ENCODE measurements around the gene F13A1.
"Not testable (repeated sequence)": the region's sequence is repeated elsewhere in the genome, so short reads cannot be mapped to it uniquely, and the experiment has no call there.

The F13A1 gene

DNA sequence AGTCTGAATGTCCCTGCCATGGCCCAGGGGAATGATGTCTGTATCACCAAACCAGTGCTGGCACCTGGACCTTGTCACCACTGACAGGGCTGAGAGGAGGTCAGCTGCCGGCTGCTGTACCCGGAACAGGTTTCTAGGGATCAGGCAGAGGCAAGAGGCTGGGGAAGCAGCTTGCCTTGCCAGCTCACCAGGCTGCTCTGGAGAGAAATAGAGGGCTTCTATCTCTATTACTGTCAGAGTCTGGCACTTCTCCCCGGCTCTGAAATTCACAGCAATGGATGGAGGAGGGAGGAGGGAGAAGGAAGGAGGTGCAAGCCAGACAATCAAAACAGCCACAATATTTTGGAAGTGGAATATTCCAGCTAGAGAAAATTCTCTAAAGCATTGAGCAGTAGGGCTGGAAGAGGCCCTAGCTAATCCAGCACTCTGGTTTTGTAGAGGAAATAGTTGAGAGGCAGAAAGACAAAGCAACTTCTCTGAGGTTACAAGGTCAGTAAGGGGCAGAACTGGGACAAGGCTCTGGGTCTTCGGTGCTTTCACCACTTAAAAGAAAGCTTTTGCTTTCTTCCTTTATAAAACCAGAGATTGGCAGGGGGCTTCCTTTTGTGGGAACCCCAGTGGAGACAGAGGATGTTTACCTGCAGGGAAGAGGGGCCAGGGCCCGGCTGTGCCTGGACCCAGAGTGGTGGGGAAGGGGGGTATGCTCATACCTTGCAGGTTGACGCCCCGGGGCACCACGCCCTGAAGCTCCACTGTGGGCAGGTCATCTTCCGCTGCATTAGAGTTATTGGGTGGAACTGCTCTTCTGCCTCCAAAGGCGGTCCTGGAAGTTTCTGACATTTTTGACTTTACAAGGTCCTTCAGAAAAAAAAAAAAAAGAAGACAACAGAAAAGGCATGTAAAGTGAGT is 2.4 kb downstream of the F13A1 start:
- DNase-seq: peak; percentile 61

DNA sequence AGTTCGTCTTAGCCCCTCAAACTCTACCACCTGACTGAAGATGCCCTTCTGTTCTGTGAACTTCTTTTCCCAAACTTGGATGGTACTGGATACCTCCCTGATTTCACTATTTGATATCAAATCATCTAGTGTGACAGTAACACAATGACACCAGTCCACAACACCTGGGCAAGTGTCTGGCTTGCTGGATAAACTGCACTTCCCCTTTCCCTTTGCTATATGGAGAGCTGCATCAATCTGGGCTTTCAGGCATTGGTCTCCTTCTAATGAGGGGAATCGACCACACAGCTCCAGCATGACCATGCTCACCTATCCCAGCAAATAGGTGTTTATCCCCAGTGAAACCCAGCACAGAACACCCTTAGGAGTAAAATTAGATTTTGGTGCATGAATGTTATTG is 3.1 kb downstream of the F13A1 start:
- no peak for DNase-seq

- DNase-seq: peak; percentile 69
These were observed 4.8 kb downstream of the F13A1 start for GRCh38 chr6:6315660-6316059.

- no peak for DNase-seq
These were observed 5.9 kb downstream of the F13A1 start for GRCh38 chr6:6314596-6314995.

- DNase-seq: no peak
These were observed 7.5 kb downstream of the F13A1 start for GRCh38 chr6:6312901-6313441.

DNA sequence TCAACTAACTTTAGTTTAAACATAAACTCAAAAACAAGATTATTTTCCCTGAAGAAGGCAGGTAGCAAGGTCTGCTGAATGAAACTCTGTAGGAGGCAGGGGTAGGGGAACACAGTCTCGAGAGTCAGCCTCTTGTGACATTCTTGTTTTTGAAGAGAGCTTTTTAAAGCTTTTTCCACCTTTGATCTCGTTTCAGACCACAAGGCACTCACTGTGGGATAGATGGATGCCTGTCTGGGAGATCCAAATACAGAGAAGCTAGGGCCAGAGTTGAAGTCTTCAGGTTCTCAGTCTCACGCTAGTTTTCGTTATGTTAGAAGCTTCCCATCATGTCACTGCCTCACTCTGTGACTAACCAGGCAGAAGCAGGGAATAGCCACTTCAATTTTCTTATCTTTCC is 14.9 kb downstream of the F13A1 start:
- DNase-seq: no peak

GRCh38 chr6:6300383-6300782 is 20.1 kb downstream of the F13A1 start:
- not testable (repeated sequence) for DNase-seq

DNA sequence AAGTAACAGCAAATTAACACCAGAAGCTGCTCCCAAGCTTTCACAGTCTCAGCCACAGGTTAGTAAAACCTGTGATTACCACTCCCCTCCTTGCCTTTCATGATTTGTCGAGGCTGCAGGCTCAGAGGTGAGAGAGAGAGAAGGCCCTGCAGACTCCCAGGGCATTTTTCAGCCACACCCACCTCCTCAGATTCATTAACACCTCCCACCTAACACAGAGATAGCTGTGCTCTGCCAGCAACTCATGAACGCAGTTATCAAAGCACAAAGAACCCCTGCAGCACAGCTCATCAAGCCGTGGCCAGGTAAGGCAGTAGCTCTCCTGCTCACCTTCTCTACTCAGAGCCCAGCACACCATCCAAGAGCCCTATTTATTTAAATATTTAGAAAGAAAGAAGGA is 27.1 kb downstream of the F13A1 start:
- no peak for DNase-seq

- DNase-seq: no peak
These were observed 33.0 kb downstream of the F13A1 start for GRCh38 chr6:6287415-6287814.

DNA sequence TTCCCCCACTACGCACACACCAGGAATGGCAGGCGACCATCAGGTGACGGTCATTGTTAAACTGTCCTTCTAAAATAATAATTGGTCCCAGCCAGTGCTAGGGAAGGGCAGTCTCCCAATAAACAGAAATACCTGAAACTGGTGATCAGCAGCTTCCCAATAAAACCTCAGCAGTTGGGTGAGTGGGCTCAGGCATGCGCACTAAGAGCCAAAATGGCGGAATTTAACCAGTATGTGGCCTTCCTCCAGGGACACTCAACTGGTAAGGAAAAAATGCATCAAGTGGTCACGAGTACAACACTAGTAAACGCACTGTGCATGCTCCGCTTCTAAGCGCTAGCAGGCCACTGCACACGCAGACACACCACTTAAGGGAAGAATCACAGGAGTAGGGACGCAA is 34.8 kb downstream of the F13A1 start:
- DNase-seq: no peak

DNA sequence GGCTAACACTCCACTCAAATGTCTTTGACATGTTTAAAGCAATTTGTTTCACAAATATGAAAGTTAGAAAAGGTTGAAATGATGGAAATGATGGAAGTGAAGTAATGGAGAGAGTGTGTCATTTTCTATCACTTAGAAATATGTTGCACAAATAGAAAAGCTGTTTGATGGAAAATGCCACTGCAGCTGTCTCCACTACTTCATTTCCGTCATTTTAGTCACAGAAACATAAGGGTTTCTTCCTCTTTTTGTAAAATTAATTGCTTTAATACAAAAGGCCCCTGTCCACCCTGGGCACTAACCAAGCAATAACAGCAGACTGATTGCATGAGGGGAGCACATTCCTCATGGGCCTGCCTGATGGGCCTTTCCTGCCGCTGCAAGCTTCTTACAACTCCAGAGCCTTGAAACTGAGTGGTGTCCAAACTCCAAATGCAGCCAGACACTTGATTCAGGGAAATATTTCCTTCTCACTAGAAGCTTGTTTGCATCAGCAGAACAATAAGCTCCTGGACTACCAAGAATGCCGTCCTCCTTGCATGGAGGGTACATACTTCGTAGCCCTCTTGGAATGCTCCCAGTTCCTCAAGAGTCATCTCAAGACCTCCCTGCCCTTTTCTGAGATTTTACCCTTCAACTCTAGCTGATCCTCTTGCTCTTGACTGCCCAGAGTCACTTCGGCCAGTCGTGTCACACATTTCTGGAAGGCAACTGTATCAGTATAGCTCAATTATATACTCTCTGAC is 36.1 kb downstream of the F13A1 start:
- no peak for DNase-seq

- DNase-seq: no peak
These were observed 36.7 kb downstream of the F13A1 start for GRCh38 chr6:6283746-6284145.

- DNase-seq: no peak
These were observed 37.7 kb downstream of the F13A1 start for GRCh38 chr6:6282716-6283115.

GRCh38 chr6:6277413-6277812 is 43.0 kb downstream of the F13A1 start:
- DNase-seq: no peak

DNA sequence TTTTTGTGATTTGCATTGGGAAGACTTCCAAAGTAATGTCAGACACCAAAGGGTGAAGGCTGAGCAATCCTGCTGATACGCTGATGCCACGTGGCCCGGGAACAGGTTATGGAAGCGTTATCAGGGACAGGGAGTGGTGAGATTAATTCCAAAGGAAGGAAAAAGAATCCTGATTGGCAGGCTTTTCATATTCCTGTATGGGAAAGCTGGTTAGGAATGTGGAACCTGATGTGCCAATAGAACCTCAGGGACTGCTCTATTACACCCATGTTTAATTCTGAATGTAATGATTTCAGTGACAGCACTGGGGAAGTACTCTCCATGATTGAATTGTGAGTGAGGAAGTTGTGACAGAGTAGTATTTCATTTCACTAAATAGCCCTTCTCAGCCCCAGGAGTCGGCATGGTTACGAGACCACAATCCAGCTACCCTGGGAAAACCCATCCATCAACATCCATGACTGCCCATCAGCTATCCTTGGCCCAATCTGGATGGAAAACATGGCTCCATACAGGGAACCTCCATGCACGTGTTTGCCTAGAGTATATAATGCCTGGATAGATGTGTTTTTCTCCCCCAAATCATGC is 49.4 kb downstream of the F13A1 start:
- DNase-seq: no peak

- no peak for DNase-seq
These were observed 60.2 kb downstream of the F13A1 start for GRCh38 chr6:6260196-6260722.

DNA sequence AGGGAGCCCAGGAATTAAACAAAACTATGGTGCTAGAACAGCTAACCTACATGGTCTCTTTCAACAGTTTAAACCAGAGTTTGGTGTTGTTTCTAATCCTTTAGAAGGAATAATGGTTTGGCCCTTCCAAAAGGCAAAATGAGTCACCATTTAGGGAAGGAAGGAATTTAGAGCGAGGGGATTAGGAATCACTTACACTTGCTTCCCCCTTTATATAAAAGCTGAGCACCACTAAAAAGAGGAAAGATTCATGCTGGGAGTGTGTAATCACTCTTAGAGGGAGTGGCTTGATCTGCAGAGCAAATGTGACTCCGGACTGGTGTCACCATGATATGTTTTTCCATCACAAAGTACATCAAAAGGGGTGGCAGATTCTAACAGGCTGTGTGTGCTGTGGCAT is 63.6 kb downstream of the F13A1 start:
- DNase-seq: no peak

DNA sequence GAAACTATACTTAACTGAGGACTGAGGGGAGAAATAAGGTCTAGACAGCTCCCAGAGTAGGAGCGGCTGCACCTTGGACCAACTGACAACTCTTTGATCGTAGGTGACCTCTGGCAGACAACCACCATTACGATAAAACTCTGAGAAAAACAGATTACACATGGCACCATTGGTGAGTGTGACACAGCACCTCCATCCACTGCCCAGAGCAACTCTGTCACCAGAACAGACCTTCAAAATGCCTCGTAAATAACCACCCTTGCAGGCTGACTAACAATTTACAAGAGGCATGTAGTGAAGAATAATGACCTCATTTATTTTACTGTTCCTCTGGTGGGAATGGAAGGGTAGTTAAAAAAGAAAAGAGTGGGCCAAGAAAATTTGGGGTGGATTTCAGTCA is 64.2 kb downstream of the F13A1 start:
- peak; percentile 87 for DNase-seq

DNA sequence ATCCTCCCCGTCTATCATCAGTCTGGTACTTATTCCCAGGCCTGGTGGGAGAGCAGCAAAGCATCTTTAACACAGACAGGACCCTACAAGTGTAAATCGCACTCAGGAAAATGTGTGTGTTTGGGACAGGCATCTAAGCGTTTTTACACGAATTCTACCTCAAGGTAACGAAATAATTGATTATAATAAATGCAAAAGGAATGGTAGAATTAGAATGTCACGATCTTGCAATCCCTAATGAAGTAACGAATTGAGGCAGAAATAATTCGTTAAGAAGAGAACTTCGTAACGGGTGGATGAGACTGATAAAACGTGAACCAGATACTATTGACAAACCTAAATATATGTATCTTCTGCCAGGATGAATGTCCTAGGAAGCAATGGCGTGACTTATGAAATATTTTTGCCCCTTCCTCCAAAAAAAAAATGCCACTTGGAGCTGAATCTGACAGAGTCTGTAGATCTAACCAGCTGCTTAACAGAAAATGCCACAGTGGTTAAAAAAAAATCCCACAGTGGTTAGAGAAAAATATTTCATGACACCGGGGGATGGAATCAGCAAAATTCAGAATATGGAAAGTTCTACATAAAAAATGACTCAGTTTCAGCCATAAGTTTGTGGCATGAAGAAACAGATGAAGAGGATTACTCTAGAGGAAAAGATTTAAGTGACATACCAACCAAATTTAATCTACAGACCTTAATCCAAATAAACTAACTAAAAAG is 68.7 kb downstream of the F13A1 start:
- DNase-seq: no peak

GRCh38 chr6:6248651-6249050 is 71.8 kb downstream of the F13A1 start:
- no peak for DNase-seq

DNA sequence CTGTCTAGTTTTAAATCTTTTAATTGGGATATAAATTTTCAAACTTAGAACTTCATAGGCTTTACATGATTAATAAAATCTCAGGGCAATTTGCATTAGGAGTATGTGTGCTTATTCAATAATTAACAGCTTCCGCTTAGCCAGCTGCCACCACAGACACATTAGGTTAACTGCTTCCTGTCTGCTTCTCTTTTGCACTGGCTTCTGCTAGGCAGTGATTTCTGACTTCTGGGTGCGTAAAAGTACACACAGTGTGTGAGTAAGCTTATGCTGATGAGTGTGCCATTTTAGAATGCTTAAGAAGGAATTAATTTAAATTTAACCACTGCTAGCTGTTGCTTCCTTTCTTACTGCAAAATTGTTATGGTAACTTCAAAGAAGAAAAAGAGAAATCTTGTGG is 73.9 kb downstream of the F13A1 start:
- no peak for DNase-seq

- DNase-seq: no peak
These were observed 75.8 kb downstream of the F13A1 start for GRCh38 chr6:6244624-6245023.

- DNase-seq: no peak
These were observed 76.6 kb downstream of the F13A1 start for GRCh38 chr6:6243846-6244245.

Measured in islet precursor cell (in vitro differentiated cells).